Measurements from ENCODE around the gene GRB10.

GRB10 gene

DNA sequence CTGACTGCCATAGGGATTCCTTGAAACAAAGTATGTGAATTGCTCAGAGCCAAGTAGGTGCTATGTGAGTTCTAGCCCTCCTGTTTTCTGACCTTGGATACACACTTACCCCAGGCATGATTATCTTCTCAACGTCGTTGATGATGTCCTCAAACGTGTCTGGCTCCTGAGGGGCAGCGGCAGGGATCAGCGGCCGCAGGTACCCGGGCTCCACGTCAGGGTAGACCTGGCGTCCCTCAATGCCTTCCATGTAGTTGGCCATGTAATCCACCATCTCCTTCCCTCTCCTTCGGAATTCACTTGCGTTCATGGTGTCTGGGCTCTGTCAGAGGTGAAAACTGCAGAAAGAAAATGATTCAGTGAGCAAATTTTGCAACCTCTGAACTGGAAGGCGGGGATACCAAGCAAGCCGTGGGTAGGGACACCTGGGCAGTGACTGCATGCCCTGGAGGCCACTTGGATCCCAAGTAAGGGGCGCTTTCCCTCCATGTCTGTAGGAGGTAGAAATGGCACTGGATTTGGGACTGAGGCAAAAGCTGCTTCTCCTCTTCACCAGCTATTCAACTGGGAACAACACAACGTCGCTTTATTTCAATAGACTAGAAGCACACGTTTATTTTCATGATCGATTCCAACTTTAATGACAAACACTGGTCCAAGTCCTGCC, 238.8 kb downstream of the GRB10 start:
- H3K4me1 Mint-ChIP-seq (ENCODE audit: low read depth): peaks cover 16% of the 10 kb centered on the region
- peak; percentile 2 for DNase-seq (ENCODE audit: low spot score)
- no peak overlapping the region for H3K27ac Mint-ChIP-seq
- no peaks in the 10 kb centered on the region for H3K9me3 Mint-ChIP-seq
- no peak overlapping the region for H3K4me3 Mint-ChIP-seq
- H3K36me3 Mint-ChIP-seq (ENCODE audit: low read depth): no peaks in the 10 kb centered on the region
- peaks cover 2% of the 10 kb centered on the region for H3K27me3 Mint-ChIP-seq (ENCODE audit: low read depth)

DNA sequence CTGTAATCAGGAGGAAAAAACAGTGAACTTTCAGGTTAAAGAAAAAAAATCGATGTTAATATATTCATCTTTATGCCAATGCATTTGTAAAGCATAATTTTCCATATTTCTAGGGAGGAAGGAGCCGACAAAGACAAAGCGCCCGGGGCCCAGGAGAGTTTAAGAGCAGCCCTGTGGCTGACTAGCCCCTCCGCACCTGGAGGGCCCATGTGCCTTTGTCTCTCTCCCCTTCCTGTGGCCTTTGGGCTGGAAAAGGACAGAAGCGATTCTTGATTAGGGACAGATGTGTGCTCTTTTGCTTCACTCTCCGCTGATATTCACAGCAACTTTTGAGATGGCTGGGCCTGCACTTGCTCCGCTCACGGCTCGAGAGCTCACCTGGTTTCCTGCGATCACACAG, 240.6 kb downstream of the GRB10 start:
- Mint-ChIP-seq H3K4me3 (no peak overlapping the region), H3K27ac (no peak overlapping the region), H3K36me3 (ENCODE audit: low read depth) (no peaks in the 10 kb centered on the region), H3K27me3 (ENCODE audit: low read depth) (peaks cover 2% of the 10 kb centered on the region), H3K9me3 (no peaks in the 10 kb centered on the region), H3K4me1 (ENCODE audit: low read depth) (peaks cover 10% of the 10 kb centered on the region)
- no peak for DNase-seq (ENCODE audit: low spot score)

DNA sequence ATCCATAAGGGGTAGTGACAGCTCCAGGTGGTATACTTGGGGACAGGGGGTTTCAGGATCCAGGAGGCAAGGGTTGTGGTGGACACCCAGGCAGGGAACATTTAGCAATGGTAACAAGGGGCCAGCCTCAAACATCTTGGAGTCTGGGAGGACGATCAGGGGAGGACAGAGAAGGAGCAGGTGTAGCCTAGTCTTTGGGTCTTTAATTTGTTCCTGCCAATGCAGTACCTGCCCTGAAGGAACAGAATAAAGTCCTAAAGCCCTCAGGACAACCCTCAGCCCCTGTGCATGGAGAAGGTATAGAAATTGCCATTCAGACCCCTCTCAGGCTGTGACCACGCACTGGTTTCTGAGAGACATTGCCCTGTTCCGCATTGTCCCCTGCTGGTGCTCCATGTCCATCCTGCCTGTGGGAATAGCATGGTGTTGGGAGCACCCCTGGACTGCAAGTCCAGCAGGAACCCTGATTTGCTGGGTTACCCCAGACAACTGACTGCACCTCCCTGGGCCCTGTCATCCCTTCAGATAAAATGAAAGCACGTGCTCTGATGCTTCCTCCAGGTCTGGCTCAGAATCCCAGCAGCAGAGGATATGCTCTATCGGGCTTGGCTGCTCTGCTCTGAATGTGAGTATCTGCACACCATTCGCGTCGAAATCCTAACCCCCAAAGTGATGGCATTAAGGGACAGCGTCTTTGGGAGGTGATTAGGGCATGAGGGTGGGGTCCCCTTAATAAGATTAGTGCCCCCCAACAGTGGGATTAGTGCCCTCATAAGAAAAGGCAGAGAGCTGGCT, 241.7 kb downstream of the GRB10 start:
- DNase-seq (ENCODE audit: low spot score): no peak
- no peaks in the 10 kb centered on the region for H3K36me3 Mint-ChIP-seq (ENCODE audit: low read depth)
- no peak overlapping the region for H3K27ac Mint-ChIP-seq
- H3K4me1 Mint-ChIP-seq (ENCODE audit: low read depth): peaks cover 6% of the 10 kb centered on the region
- no peaks in the 10 kb centered on the region for H3K9me3 Mint-ChIP-seq
- no peak overlapping the region for H3K4me3 Mint-ChIP-seq
- H3K27me3 Mint-ChIP-seq (ENCODE audit: low read depth): peaks cover 2% of the 10 kb centered on the region

All from T-helper 2 cell treated with Interferon-gamma antibody and Interleukin-4, amounts not matched to agents 5 μg/mL and 100 μg/mL, for 36 hours (primary cell).